GM18867 (cell line): ENCODE measurements around the gene MYBPC2.
A peak's percentile ranks its signal among the peaks of the same experiment; 100 is the strongest.

Source experiments
- ATAC-seq: cut with Tn5 transposase; IDR thresholded peaks from one replicate; pipeline ENCODE4 v1.9.1; 2021; ENCODE audit warnings: mild to moderate bottlenecking, moderate library complexity; ENCODE audit not compliant: unreplicated experiment

Gene MYBPC2

DNA sequence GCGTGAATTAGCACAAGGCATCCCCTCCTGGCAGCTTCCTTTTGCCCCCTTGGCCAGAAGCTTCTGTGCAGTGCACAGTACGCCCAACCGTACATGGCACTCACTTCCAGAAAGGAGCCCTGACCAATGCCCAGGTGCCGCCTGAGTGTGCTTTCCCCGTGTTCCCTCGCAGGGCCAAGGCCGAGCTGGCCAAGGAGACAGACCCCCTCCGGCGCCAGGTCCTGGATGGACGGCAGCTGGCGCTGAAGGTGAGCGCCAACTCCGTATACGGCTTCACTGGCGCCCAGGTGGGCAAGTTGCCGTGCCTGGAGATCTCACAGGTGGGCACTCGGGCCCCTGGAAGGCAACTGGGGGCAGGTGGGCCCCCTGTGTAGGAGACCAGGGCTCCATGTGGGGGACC is 23.3 kb upstream of the MYBPC2 start:
- no peak for ATAC-seq

DNA sequence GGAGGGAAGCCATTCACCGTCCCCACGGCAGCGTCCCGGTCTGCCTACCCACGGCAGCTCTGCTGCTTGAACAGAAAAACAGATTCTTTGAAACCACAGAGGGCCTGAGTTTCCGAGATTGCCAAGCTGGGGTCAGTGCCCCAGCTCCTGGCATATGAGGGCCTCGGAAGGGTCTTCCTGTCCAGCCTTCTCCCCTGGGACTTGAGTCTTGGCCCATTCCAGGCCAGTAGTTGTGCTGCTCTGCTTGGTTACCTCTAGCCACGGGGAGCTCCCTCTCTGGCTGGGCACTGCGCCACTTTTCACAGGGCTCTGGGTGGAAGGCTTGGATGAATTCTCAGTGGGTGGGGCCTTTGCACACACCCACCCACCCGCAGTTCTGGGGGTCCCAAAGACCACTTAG is 22.6 kb upstream of the MYBPC2 start:
- no peak for ATAC-seq

DNA sequence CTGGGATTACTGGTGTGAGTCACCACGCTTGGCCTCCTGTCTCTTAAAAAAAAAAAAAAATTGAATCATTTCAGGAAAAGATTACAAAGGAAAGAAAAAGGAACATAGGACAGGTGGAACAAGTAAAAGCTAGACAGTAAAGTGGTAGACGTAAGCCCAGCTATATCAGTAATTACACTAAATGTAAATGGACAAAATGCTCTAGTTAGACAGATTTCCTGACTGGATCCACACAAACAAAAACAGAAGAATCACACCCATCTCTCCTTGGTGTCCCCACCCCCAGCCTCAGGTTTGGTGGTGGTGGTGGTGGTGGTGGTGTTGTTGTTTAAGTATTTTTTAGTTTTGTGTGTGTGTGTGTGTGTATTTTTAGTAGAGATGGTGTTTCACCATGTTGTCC is 20.3 kb upstream of the MYBPC2 start:
- ATAC-seq, result no peak

DNA sequence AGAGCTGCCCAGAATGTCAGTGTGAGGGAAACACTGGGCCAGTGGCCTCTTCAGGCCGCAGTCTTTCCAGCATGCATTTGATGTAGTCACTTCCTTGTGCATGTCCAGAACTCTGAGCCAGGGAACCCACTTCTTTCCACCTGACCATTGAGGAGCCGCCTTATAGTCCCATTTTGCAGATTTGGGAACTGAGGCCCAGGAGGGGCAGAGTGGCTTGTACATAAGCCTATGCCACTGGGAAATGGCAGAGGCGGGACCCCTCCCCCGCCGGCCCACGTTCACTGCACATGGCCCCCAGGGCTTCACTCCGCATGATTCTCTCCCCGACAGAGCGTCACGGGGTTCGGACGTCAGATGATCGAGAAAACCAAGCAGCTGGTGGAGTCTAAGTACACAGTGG is 19.6 kb upstream of the MYBPC2 start:
- ATAC-seq, result no peak

DNA sequence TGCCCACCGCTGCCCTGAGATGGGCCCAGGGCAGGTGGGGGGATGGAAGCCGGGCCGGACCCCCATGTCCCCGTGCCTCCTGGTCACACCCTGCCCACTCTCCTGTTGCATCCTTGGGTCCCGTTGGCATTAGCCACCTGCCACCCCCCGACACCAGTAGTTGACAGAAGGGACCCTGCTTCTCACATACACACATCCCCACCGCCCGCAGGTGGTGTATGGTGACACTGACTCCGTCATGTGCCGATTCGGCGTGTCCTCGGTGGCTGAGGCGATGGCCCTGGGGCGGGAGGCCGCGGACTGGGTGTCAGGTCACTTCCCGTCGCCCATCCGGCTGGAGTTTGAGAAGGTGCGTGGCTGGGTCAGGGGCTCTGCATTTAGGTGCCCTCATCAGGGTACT is 19.2 kb upstream of the MYBPC2 start:
- no peak for ATAC-seq

DNA sequence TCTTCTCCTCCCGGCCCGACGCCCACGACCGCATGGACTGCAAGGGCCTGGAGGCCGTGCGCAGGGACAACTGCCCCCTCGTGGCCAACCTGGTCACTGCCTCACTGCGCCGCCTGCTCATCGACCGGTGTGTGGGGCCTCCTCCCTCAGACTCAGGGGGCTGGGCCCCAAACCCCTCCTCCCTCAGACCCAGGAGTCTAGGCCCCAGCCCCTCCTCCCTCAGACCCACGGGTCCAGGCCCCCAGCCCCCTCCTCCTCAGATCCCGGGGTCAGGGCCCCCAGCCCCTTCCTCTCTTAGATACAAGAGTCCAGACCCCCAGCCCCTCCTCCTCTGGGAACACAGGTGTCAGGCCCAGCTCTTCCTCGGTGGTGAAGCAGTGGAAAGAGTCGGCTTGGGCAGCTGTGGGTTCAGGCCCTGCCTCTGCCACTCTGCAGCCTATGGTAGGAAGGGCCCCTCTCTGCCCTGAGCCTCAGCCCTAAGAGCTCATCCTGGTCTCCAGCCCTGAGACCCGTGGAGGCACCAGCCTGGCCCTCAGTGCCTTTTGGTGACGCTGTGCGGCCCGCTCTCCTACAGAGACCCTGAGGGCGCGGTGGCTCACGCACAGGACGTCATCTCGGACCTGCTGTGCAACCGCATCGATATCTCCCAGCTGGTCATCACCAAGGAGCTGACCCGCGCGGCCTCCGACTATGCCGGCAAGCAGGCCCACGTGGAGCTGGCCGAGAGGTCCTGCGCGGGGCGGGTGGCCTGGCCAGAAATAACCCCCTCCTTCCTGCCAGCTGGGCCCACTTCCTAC is 17.6 kb upstream of the MYBPC2 start:
- peak; percentile 10 for ATAC-seq

DNA sequence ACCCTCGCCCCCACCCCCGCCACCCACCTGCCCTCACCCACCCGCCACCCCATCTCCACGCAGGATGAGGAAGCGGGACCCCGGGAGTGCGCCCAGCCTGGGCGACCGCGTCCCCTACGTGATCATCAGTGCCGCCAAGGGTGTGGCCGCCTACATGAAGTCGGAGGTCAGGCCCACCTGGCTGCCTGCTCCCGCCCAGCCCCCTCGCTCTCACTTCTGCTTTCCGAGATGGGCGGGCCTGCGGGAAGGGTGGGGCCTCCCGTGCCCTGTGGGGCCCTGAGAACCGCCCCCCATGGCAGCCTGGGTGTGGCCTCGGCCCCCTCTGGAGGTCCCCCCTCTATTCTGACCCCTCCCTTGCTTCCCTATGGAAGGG is 17.0 kb upstream of the MYBPC2 start:
- peak; percentile 59 for ATAC-seq

DNA sequence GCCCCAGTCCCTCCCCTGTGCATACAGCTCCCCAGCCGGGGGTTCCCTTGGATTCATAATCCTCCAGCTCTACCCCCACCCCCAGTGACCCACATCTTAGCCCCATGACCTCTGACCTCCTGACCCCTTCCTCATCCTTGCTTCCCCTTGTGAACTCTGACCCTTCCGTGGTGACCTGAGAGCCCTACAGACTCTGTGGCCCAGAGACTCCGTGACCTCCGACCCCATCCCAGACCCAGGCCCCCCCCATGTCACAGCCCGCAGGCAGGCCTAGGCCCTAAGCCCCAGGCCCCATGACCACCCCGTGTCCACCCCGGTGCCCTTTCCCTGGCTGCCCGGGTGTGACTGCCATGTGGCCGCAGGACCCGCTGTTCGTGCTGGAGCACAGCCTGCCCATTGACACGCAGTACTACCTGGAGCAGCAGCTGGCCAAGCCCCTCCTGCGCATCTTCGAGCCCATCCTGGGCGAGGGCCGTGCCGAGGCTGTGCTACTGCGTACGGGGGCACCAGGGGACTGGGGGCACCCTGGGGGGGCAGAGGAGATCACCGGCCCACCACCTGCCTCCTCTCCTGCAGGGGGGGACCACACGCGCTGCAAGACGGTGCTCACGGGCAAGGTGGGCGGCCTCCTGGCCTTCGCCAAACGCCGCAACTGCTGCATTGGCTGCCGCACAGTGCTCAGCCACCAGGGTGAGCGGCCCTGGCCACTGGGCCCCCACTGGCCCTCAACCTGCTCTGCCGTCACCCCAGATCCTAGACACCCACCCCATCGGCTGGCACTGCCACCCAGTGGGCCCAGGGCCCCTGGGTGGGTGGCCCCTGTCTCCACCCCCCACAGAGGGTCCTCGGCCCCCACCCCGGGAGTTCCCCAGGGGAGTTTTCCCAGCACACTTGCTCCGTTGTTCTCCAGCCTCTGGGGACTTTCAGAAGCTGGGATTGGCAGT is 16.4 kb upstream of the MYBPC2 start:
- ATAC-seq, result no peak

DNA sequence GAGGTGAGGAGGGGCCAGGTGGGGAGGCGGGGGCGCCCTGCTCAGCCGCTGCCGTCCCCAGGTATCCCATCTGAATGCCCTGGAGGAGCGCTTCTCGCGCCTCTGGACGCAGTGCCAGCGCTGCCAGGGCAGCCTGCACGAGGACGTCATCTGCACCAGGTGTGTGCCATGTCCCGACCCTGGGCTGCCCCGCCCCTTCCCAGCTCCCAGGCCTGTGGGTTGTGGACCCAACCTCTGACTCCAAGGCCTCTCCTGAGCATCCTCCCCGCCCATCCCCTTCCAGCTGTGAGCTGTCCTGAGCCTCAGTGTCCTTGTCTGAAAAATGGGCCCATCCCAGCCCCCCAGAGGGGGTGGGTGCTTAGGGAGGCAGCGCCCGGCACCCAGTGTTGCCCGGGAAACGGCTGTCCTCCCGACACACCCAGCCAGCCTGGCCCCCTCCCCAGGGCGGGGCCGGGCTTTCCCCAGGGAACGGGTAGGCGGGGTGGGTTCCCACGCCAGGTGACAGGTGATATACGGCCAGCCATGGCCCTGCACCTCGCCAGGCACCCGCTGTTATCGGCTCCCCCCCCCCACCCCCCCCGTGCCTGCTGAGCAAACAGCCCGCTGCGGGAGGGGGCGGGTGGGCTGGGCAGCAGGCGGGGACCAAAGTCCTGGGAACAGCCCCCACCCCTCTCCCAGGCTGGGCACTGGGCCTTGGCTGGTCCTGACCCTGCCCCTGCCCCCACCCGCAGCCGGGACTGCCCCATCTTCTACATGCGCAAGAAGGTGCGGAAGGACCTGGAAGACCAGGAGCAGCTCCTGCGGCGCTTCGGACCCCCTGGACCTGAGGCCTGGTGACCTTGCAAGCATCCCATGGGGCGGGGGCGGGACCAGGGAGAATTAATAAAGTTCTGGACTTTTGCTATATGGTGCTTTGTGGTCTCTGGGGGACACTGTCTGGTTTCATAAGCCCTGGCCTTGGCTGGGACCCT is 15.3 kb upstream of the MYBPC2 start:
- no peak for ATAC-seq

DNA sequence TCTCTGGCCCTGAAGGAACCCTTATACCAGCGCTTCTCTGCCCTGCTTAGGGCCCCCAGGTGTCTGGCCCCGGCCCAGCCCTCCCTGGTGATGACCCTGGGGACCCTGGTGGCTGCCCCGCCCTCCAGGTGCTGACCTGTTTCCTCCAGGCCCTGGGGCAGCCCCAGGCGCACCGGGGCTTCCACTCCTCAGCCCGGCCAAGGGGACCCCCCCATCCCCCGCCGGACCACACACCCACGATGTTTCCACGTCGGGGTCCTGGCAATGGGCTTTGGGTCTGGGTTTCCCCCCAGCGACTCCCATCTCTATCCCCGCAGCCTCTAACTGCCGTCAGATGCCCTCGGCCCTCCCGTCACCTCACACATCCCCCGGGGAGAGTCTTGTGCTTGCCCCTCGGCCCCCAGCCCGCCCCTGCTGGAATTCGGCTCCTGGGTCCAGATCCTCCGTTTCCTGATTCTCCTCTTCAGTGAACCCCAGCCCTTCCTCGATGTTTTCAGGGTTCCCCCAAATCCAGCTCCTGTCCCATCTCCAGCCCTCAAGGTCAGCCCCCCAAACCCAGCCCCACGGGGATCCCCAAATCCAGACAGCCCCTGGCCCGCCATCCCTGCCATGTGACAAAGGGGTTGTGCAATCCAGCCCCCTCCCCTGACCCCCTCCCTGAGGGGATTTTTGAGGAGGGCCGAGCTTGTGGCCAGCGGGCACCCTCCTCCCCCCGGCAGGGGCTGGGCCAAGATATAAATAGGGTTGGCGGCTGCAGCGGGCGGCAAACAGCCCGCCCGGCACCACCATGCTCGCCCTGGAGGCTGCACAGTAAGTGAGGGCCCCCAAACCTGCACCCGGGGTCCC is 14.3 kb upstream of the MYBPC2 start, which contains the start of gene SPIB:
Gene SPIB, plus strand, starts transcription at position 763 of the 846 bp plus-strand sequence. Its CDS starts 25 bp downstream, at position 788.
- ATAC-seq, result no peak

DNA sequence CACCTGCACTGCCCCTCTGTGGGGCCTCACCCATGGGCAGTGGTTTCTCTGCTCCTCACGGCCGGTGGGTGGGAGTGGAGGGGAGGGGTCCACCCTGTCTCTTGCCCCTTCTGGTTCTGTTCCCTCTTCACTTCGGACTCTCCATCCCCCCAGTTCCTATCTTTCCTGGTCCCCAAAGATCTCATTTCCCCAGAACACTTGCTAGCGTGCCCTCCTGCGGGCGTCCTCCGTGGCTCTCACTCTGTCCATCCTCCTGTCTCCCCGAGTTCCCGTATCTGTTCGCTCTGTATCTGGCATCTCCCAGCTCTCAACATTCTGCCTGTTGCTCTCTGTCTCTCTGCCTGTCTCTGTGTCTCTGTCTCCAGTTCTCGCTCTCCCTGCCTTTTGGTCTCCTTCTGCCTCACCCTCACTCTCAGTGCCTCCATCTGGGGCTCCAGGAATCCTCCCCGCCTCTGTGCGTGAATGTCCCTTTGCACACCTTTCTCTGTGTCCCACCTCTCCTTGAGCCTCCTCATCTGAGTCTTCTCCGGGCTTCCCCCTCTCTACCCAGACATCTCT is 13.6 kb upstream of the MYBPC2 start:
- no peak for ATAC-seq

DNA sequence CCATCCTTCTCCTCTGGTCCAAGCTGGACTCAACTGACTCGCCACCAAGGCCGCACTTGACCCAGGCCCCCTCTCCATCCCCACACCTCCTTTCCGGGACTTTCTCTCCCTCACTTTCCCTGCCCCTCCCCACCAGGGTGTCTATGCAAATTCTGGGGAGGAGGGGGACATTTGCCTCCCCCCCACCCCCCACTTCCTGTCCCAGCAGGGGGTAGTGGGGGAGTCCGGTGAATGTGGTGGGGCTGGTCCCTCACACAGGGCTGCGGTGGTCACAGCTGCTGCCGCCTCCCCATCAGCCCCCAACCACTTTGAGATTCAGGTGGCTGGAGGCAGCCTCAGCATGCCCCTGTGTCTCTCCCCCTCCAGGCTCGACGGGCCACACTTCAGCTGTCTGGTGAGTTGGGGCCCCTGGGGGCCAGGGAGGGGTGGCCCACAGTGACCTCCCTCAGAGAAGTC is 13.1 kb upstream of the MYBPC2 start:
- ATAC-seq, result no peak

DNA sequence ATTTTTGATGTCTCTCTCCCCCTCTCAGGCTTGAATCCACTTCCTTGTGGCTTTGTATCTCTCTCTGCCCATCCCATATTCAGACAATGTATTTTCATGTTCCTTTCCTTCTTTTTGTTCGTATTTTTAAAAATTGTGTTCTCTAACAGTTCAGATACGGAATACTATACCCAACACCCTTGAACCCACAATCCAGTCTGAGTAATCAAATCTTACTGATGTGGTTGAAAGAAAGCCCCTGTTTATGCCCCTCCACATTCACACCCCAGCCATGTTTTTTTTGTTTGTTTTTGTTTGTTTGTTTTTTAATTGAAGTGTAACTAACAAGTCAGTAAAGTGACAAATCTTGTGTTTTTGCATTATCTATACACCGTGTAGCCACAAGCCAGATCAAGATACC is 12.6 kb upstream of the MYBPC2 start:
- no peak for ATAC-seq

DNA sequence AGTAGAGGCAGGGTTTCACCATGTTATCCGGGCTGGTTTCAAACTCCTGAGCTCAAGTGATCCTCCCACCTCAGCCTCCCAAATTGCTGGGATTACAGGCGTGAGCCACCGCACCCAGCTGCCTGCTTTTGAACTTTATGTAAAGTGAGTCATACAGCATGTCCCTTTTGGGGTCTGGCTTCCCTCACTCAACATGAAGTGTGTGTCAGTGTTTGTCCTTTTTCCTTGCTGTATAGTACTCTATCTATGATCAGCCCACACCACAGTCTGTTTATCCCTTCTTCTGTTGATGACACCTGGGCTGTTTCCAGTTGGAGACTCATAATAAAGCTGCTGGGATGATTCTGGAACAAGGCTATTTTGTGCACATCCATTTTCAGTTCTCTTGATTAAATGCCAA is 11.9 kb upstream of the MYBPC2 start:
- ATAC-seq, result no peak

DNA sequence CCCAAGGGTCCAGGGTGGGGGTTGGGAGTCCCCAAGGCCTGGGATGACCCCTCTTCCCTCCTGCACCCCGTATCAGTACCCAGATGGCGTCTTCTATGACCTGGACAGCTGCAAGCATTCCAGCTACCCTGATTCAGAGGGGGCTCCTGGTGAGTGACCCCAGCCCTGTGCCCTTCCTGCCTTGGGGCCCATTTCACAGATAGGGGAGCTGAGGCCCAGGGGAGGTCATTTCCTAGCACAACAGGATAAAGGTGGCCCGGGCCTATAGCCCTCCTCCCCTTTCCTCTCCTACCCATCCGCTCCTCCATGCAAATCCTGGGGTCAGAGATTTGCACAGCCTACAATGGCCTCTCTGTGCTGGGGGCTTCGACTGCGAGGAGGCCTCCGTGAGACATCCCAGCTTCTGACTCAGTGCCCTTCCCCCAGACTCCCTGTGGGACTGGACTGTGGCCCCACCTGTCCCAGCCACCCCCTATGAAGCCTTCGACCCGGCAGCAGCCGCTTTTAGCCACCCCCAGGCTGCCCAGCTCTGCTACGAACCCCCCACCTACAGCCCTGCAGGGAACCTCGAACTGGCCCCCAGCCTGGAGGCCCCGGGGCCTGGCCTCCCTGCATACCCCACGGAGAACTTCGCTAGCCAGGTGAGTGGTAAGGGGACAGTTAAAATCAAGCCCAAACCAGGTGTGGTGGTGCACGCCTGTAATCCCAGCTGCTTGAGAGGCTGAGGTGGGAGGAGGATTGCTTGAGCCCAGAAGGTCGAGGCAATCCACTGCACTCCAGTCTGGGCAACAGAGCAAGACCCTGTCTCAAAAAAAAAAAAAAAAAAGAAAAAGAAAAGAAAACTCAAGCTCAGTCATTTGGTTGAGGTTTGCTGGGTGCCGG is 10.1 kb upstream of the MYBPC2 start:
- no peak for ATAC-seq

DNA sequence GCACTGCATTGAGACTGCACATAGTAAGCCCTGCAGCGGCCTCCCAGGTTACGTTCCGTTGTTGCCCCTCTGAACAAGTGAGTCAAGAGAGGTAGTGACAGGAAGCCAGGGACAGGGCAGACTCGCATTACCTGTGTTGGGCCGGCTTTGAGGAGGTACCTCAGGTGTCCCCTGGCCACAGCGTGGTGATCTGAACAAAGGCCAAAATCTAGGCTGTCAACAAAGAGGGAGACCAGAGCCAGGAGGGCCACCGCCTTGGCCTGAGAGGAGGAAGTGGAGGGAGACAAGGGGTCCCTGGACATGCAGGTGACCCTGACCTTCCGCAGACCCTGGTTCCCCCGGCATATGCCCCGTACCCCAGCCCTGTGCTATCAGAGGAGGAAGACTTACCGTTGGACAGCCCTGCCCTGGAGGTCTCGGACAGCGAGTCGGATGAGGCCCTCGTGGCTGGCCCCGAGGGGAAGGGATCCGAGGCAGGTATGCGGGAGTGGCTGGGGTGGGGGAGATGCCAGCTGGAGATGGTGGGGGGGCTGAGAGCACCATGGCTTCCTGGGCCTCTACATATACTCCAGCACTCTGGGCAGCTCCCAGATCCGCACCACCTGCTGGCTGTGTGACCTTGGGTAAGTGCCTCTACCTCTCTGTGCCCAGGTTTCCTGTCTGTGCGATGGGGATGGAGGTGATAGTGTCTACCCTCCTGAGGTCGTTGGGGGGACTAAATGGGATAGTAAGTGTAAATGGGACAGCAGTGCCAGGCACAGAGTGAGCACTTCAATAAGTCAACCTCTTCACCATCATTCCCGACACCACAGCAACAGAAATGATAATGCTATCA is 9.2 kb upstream of the MYBPC2 start:
- ATAC-seq, result no peak

DNA sequence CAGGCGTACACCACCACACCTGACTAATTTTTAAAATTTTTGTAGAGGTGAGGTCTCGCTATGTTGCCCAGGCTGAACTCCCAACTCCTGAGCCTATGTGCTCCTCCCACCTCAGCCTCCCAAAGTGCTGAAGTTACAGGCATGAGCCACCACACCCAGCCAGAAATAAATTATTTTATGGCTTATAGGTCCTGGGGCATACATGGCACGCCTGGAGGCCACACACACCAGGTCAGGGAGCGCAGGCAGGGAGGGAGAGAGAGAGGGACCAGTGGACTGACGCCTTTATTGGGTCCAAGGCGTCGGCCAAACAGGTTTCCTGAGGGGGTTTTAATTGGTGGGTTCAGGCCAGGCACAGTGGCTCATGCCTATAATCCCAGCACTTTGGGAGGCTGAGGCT is 7.1 kb upstream of the MYBPC2 start:
- no peak for ATAC-seq
